Astrocyte of the cerebellum (primary cell): ENCODE results near the gene MLF2.
"Not testable (repeated sequence)": the region's sequence is repeated elsewhere in the genome, so short reads cannot be mapped to it uniquely, and the experiment has no call there.

Experiments used
- DNase-seq: peaks from one replicate; pipeline ENCODE4 v3.0.0-alpha.2; 2011; ENCODE audit warnings: low read depth
- H3K4me3 ChIP-seq: 2 replicates; pipeline ENCODE4 v1.5.1; 2011; ENCODE audit warnings: mild to moderate bottlenecking, low read depth, low read length, moderate library complexity
- in situ Hi-C: cut with HindIII; loops from 2 replicates; pipeline ENCODE4 v1.10.0; 2017; ENCODE audit warnings: low sequenced_read_pairs
- TF ChIP-seq, protein P1 (sequence below): IDR thresholded peaks from 2 replicates; pipeline ENCODE4 v1.5.1; 2012; ENCODE audit warnings: low read length, low read depth, moderate library complexity, mild to moderate bottlenecking; ENCODE audit errors: missing control alignments

The MLF2 gene

DNA sequence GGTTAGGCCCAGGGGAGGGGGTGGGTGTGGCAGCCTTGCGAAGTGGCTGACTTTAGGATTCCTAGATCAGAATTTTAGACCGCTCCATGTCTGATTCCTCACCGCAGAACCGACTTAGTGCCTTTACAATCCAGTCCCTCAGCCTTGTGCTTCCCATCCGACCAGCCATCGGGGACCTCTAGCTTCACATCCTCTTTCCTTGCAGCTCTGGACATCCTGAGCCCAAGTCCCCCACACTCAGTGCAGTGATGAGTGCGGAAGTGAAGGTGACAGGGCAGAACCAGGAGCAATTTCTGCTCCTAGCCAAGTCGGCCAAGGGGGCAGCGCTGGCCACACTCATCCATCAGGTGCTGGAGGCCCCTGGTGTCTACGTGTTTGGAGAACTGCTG is 28.5 kb downstream of the MLF2 start:
- no peak for DNase-seq
- H3K4me3 ChIP-seq, result peak overlapping the region; percentile 55
- in situ Hi-C loops, result no loop called here
- TF ChIP-seq, protein P1, sequence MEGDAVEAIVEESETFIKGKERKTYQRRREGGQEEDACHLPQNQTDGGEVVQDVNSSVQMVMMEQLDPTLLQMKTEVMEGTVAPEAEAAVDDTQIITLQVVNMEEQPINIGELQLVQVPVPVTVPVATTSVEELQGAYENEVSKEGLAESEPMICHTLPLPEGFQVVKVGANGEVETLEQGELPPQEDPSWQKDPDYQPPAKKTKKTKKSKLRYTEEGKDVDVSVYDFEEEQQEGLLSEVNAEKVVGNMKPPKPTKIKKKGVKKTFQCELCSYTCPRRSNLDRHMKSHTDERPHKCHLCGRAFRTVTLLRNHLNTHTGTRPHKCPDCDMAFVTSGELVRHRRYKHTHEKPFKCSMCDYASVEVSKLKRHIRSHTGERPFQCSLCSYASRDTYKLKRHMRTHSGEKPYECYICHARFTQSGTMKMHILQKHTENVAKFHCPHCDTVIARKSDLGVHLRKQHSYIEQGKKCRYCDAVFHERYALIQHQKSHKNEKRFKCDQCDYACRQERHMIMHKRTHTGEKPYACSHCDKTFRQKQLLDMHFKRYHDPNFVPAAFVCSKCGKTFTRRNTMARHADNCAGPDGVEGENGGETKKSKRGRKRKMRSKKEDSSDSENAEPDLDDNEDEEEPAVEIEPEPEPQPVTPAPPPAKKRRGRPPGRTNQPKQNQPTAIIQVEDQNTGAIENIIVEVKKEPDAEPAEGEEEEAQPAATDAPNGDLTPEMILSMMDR, result no peak

DNA sequence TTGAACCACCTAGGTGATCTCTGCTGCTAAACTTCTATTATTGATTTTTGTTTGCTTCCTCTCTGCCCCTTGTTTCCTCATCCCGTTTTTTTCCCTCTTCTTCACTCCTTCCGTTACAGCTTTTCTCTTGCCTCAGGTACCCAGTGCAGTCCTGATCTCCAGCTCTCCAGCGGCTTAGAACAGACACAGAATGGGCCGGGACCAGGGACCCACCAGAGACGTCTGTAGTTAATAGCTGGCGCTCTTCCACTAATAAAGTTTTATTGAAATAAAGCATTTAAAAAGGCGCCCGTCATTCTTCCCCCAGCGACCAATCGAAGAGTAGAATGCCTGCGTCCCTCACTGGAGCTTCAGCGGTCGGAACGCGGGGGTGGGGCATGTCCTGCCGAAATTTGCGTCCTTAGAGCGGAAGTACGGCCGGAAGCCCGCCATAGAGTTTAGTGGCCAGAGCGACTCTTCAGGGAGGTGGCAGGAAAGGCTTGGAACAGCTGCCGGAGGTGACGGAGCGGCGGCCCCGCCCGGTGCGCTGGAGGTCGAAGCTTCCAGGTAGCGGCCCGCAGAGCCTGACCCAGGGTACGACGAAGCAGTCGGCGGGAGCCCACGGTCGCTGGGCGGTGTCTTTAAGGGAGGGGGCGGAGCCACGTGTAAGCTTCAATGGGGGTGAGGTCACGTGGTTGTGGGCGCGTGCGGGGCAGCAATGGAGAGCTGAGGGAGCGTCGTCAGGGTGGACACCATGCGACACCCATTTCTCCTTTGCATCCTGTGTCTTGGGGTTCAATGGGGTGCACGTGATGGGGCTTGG is 29.1 kb downstream of the MLF2 start, which contains the start of gene COPS7A:
TSS of gene COPS7A (plus strand) at position 440 of the 802 bp plus-strand sequence. CDS start 611 bp downstream, outside the sequence.
- in situ Hi-C loops, result no loop called here
- DNase-seq, result peak; percentile 94
- TF ChIP-seq, protein P1, result no peak
- peak within 1 kb of the TSS; percentile 55 for H3K4me3 ChIP-seq

DNA sequence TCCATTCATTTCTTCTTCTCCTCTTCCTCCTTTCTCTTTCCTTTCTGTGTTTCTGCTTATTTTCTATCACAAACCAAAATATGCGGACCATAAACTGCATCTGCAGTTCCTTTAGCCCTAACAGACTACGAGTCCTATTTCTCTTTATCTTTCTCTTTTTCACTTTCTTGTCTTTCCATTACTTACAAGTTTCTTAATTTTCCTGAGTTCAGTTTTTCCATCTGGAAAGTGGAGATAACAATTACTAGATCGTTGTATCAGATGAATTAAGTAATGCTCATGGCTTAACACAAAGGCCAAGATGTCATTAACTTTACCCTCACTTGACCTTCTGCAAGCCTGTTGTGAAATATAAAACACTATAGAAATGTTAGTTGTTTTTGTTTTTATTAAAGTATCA is 30.1 kb downstream of the MLF2 start:
- no peak overlapping the region for H3K4me3 ChIP-seq
- in situ Hi-C loops, result no loop called here
- no peak for DNase-seq
- TF ChIP-seq, protein P1, result no peak

DNA sequence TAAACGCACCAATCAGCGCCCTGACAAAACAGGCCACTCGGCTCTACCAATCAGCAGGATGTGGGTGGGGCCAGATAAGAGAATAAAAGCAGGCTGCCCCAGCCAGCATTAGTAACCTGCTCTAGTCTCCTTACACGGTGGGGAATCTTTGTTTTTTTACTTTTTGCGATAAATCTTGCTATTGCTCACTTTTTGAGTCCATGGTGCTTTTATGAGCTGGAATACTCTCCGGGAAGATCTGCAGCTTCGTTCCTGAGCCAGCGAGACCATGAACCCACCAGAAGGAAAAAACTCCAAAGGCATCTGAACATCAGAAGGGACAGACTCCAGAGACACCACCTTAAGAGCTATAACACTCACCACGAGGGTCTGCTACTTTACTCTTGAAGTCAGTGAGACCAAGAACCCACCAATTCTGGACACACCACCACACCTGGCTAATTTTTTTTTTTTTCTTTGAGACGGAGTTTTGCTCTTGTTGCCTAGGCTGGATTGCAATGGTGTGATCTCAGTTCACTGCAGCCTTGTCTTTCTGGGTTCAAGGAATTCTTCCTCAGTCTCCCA is 36.0 kb downstream of the MLF2 start:
- TF ChIP-seq, protein P1, result no peak
- in situ Hi-C loops, result no loop called here
- no peak for DNase-seq
- no peak overlapping the region for H3K4me3 ChIP-seq

DNA sequence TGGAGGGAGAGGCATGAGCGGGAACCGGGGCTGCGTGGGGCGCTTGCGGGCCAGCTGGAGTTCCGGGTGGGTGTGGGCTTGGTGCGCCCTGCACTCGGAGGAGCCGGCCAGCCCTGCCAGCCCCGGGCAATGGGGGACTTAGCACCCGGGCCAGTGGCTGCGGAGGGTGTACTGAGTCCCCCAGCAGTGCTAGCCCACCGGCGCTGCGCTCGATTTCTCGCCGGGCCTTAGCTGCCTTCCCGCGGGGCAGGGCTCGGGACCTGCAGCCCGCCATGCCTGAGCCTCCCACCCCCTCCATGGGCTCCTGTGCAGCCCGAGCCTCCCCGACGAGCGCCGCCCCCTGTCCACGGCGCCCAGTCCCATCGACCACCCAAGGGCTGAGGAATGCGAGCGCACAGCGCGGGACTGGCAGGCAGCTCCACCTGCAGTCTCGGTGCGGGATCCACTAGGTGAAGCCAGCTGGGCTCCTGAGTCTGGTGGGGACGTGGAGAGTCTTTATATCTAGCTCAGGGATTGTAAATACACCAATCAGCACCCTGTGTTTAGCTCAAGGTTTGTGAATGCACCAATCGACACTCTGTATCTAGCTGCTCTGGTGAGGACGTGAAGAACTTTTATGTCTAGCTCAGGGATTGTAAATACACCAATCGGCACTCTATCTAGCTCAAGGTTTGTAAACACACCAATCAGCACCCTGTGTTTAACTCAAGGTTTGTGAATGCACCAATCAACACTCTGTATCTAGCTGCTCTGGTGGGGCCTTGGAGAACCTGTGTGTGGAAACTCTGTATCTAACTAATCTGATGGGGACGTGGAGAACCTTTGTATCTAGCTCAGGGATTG is 36.7 kb downstream of the MLF2 start:
- DNase-seq, H3K4me3 ChIP-seq, in situ Hi-C loops: not testable (repeated sequence)

DNA sequence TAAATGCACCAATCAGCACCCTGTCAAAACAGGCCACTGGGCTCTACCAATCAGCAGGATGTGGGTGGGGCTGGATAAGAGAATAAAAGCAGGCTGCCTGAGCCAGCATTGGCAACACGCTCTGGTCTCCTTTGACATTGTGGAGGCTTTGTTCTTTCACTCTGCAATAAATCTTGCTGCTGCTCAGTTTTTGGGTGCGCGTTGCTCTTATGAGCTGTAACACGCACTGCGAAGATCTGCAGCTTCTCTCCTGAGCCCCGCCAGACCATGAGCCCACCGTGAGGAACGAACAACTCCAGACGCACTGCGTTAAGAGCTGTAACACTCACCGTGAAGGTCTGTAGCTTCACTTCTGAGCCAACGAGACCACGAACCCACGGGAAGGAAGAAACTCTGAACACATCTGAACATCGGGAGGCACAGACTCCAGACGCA is 44.0 kb downstream of the MLF2 start:
- TF ChIP-seq, protein P1, result no peak
- DNase-seq, result no peak
- H3K4me3 ChIP-seq, result no peak overlapping the region
- in situ Hi-C loops, result no loop called here

DNA sequence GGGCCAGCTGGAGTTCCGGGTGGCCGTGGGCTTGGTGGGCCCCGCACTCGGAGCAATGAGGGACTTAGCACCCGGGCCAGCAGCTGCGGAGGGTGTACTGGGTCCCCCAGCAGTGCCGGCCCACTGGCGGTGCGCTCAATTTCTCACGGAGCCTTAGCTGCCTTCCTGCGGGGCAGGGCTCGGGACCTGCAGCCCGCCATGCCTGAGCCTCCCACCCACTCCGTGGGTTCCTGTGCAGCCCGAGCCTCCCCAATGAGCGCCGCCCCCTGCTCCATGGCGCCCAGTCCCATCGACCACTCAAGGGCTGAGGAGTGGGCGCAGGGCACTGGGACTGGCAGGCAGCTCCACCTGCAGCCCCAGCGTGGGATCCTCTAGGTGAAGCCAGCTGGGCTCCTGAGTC is 44.6 kb downstream of the MLF2 start:
- in situ Hi-C loops, H3K4me3 ChIP-seq, DNase-seq: not testable (repeated sequence)
